ENCODE data around the gene POLR2J.
A peak's percentile ranks its signal among the peaks of the same experiment; 100 is the strongest.
"Not testable (repeated sequence)": the region's sequence is repeated elsewhere in the genome, so short reads cannot be mapped to it uniquely, and the experiment has no call there.

Gene POLR2J

DNA sequence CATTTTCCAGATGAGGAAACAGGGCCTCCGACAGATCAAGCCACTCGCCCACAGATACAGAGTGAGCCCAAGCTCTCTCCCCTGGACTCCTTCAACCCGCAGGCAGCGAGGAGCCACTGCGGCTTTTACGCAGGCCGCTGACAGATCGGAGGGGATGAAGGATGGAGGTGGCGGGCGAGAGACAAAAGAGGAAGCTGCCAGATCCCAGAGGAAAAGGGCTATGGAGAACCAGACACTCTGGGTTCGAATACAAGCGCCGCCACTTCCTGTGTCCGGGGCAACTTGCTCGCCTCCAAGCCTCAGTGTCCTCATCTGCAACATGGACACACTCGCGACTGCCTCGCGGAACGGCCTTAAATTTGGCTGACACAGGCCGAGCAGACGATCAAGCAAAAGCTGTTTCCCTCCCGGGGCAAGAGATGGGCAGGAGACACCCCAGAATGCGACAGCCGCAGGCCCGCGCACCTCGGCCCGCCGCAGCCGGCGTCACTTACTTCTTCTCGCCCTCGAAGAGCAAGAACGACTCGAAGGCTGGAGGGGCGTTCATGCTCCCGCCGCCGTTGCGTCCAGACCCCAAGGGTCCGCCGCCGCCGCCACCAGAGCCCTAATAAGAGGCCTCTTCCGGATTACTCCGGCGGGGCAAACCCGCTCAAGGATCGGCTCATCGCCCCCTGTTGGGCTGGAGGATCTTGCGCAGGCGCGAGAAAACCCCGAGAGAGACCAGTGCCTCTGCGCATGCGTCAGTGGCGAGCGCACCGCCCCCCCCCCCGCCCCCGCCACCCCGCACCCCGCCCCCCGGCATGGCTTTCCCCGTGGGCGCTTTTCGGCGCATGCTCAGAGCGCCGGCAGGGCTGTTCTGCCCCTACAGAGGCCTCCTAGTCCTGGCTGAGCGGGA lies at the start of gene POLR2J:
Gene POLR2J, minus strand, starts transcription at position 609 of the 895 bp plus-strand sequence. Its CDS starts 62 bp downstream, at position 547.
- peak; percentile 71 for DNase-seq
- in situ Hi-C loops (cut with MboI; ENCODE audit: low pct_unique_long_range_greater_than_20kb, low sequenced_read_pairs) = not testable (repeated sequence)

DNA sequence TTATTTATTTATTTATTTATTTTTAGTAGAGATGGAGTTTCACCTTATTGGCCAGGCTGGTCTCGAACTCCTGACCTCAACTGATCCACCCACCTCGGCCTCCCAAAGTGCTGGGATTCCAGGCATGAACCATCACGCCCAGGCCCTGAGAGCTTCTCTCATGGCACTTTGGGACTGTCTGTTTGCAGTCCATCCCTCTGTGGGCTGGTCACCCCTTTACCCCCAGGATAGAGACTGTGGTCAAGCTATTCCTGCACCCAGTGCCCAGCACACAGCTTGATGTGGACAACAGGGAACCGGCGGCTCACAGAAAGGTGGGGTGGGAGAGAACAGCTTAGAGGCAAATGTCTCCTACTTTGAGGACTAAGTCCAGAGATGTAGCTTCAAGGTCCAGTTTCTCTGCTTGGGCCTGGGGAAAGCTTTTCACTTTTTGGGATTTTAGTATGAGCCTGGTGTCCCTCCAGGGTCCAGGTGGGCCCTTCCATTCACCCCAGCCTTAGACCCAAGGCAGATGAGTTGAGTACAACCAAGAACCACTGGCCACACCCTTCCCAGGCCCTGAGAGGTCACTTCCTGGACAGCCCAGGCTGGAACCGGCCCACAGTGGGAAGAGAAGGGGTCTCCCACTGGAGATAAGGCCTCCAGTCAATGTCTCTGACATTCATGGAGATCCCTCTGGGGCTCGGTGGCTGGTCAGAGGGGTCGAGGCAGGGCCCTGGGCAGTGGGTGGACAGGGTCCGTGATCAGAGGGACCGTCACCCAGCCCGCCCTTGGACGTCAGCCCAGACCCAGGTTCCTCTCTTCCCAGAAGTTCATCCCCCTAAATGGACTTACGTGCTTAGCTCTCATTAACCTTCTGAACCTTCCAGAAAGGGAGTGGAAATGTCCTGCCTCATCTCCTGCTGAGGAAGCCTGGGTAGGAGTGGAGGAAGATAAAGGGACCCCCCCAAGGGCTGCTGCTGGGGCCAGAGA lies 49.4 kb upstream of the POLR2J start:
- in situ Hi-C loops (cut with MboI; ENCODE audit: low pct_unique_long_range_greater_than_20kb, low sequenced_read_pairs); DNase-seq: not testable (repeated sequence)

DNA sequence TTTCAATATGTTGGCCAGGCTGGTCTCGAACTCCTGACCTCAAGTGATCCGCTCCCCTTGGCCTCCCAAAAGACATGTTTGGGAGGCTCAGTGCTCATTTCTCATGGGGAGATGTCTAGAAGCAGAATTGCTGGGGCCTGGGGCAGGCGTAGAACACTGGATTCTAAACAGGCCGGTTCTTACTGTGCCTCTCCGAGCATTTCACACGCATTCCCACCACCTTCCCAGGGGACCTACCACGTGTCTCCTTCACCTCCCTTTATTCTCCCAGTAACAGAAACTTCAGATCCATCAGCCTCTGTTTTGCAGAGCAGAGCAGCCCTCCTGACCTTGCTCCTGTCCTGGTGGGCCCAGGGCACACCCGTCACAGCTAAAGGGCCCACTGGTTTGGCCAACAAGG lies 48.5 kb upstream of the POLR2J start:
- in situ Hi-C loops (cut with MboI; ENCODE audit: low pct_unique_long_range_greater_than_20kb, low sequenced_read_pairs); DNase-seq: not testable (repeated sequence)

DNA sequence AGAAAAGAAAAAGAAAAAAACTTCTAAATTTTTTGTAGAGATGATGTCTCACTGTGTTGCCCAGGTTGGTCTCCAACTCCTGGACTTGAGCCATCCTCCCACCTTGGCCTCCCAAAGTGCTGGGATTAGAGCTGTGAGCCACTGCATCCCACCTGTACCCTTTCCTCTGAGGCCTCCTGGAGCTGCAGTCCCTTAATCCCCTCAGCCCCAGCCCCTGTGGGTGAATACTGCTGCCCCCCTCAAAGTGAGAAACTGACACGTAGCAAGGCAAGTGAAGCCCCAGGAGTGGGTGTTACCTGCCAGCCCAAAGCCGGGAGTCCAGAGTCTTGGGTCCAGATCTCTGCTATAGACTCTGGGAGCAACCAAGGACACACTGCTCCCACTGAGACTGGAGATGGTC lies 46.1 kb upstream of the POLR2J start:
- DNase-seq; in situ Hi-C loops (cut with MboI; ENCODE audit: low pct_unique_long_range_greater_than_20kb, low sequenced_read_pairs): not testable (repeated sequence)

DNA sequence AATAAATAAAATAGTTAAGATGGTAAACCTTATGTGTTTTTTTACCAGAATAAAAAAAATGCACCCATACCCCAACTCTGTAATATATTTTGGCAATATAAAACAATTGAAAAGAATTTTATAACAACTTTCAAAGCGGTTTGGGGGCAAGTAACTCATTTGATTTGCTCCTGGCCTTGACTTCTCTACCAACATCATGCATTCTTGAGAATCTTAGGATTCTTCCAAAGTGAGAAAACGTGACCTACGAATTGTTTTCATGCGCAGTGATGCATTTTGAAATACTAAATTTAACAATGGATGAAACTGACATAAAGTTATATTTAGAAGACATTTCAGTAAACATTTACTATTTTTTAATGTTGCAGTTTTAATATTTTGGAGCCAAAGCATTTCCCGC lies 42.1 kb upstream of the POLR2J start:
- DNase-seq; in situ Hi-C loops (cut with MboI; ENCODE audit: low pct_unique_long_range_greater_than_20kb, low sequenced_read_pairs): not testable (repeated sequence)

DNA sequence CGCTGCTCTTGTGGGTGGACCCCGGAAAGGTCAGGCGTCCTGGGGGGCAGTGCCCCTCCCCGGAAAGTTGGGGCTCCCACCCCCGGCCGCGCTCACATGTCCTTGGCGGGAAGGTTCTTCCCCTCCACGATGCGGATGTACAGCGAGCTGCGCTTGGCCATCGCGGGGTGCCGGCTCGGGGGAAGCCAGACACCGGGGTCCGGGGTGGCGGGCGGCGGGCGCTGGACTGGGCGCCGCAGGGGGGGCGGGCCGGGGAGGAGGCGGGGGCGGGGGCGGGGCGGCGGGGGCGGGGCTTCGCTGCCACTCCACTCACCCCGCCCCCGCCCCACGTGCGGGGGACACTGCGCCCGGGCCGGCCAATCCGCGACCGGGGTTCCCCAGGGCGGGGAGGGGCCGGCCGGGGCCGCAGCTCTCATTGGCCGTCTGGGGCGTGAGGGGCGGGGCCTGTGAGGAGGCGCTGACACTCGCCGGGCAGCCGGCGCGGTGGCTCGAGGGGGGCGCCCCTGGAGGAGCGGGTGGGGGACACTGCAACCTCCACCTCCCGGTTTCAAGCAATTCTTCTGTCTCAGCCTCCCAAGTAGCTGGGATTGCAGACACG lies 38.9 kb upstream of the POLR2J start, which contains the start of gene RASA4B:
Gene RASA4B, minus strand, starts transcription at position 228 of the 598 bp plus-strand sequence. Its CDS starts 67 bp downstream, at position 161.
- in situ Hi-C loops (cut with MboI; ENCODE audit: low pct_unique_long_range_greater_than_20kb, low sequenced_read_pairs) = not testable (repeated sequence)

DNA sequence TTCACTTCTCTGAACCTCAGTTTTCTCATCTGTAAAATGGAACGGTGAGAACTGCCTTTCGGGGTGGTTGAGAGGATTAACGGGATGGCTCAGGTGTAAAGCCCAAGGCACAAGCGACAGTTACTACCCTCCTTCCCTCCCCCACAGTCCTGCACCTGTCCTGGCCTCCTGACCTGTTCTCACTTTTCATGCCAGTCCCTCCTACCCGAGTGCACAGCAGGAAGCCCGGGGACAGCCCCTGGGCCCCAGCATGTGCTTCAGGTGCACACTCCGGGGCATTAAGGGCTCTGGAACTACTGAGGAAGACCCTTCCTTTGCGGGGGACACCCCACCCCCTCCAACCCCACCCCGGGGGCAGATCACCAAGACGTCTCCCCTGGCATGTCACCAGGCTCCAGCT lies 38.2 kb upstream of the POLR2J start:
- in situ Hi-C loops (cut with MboI; ENCODE audit: low pct_unique_long_range_greater_than_20kb, low sequenced_read_pairs); DNase-seq: not testable (repeated sequence)

More for the DNA sequence above, 38.9 kb upstream of the POLR2J start, which contains the start of gene RASA4B:
- DNase-seq = not testable (repeated sequence)

DNA sequence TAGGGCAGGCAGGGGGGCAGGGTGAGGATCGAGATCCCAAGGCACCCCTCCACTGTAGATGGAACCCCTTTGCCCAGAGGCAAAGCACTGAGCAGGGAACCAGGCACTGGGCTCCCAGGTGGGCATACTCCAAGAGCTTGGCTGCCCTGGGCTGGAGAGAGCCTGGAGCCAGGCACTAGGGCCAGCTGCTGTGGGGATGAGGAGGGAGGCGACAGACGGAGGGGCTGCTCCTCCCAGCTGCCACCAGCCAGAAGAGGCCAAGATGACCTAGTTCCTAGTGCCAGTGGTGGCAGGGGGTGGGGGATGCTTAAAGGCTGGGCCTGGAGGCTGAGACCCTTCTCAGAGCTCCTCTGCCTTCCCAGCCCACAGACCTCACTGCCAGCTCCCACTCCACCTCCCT lies 37.2 kb upstream of the POLR2J start:
- DNase-seq; in situ Hi-C loops (cut with MboI; ENCODE audit: low pct_unique_long_range_greater_than_20kb, low sequenced_read_pairs): not testable (repeated sequence)

DNA sequence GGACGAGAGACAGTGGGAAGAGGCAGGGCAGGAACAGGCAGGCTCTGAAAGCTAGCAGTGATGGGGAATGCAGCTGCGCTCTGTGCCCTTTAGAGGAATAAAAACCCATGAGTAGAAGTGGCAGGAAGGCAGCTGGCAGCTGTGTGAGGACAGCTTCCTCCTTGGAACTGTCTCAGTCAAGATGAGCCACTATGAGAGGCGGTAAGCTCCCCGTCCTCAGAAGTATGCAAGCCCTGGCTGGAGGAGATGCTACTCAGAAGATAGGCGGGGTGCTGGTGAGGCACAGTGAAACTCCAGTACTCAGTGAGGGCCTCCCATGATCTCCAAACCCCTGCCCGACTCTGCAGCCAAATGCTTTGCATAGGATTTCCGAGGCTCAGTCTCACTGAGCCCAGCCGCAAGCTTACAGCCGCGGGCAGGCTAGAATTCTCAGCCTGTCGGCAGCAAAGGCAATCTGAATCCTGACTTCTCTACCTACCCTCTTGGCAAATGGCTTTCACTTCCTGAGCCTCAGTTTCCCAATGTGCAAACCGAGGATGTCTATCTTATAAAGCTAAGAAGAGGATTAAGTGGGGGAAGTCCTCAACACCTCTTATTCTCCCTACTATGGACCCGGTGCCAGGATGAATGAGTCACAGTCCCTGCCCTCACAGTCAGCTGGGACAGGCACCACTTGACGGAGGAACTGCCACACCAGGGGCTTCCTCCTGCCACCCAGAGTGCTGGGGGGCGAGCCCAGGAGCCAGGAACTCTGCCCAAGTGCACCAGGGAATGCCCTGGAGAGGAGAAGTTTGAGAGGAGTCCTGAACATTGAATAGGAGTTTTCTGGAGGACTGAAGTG lies 36.4 kb upstream of the POLR2J start:
- in situ Hi-C loops (cut with MboI; ENCODE audit: low pct_unique_long_range_greater_than_20kb, low sequenced_read_pairs); DNase-seq: not testable (repeated sequence)

DNA sequence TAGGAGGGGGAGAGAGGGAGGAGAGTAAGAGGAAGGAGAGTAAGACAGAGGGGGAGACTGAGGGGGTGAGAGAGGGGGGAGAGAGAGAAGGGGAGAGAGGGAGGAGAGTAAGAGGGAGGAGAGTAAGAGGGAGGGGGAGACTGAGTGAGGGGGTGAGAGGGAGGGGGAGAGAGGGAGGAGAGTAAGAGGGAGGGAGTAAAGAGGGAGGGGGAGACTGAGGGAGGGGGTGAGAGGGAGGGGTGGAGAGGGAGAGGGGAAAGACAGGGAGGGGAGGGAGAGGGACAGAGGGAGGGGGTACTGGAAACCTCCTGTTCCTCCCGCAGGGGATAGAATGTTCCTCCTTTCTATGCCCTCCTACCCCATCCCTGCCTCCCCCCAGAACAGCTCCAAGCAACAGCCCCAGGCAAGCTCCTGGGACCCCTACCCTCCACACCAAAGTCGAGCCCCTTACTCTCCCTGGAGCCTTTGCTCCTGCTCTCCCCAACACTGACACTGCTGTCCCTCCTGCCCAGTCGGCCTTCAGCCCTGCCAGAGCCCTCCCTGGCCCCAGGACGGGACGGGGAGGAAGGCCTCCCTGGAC lies 34.0 kb upstream of the POLR2J start:
- DNase-seq = peak; percentile 14
- in situ Hi-C loops (cut with MboI; ENCODE audit: low pct_unique_long_range_greater_than_20kb, low sequenced_read_pairs) = not testable (repeated sequence)

DNA sequence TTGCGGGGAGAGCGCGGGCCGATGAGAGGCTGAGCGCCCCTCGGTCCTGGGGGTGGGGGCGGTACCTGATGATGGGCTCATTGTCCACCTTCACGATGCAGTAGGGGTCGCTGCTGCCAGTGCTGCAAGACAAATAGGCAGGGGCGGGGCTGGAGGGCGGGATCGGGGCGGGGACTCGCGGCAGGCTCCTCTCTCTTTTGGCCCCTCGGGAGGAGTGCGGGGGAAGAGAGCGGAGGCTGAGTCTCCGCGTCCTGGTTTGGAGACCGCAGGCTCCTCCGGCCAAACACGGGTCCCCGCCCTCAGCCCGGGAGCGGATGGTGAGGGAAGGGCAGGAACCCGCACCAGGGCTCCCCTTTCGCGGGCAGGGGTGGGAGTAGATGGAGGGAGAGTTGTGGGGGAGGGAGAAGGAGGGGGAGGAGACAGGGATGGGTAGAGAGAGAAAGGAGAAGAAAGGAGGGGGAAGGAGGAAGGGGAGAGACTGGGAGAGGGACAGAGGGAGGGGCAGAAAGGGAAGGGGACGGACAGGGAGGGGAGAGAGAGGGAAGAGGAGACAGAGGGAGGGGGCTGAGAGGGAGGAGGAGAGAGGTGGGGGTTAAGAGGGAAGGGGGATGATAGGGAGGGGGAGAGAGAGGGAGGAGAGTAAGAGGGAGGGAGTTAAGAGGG lies 33.3 kb upstream of the POLR2J start:
- DNase-seq; in situ Hi-C loops (cut with MboI; ENCODE audit: low pct_unique_long_range_greater_than_20kb, low sequenced_read_pairs): not testable (repeated sequence)

DNA sequence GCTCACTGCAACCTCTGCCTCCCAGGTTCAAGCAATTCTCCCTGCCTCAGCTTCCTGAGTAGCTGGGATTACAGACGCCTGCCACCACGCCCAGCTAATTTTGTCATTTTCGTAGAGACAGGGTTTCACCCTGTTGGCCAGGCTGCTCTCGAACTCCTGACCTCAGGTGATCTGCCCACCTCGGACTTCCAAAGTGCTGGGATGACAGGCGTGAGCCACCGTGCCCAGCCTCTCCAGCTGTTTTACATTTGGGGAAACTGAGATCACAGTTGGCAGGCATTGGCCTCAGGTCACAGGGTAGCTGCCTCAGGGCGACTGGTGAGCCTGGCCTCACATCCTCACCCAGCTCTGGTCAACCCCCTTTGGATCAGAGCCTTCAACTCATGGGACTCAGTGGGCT lies 31.9 kb upstream of the POLR2J start:
- in situ Hi-C loops (cut with MboI; ENCODE audit: low pct_unique_long_range_greater_than_20kb, low sequenced_read_pairs); DNase-seq: not testable (repeated sequence)

DNA sequence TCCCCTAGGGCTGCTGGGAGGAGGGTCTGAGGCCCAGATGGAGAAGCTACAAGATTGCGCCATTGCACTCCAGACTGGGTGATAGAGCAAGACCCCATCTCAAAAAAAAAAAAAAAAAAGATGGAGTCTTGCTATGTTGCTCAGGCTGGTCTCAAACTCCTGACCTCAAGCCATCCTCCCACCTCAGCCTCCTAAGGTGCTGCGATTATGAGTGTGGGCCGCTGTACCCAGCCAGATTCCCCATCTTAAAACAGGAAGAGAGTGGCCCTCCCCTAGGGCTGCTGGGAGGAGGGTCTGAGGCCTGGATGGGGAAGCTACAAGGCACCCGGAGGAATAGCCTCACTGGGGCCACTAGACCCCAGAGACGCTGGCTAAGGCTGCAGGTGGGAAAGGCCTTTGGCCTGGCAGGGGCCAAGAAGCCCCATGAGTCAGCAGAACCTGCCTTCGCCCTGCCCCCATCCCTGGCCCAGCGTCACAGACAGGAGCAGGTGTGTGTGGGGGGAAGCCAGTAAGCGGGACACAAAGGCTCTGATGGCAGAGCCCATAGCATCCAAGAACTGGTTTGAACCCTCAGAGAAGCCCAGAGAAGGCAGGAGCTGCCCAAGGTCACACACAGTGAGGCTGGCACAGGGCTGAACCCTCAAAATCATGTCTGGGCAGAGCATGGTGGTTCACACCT lies 28.8 kb upstream of the POLR2J start:
- in situ Hi-C loops (cut with MboI; ENCODE audit: low pct_unique_long_range_greater_than_20kb, low sequenced_read_pairs); DNase-seq: not testable (repeated sequence)

DNA sequence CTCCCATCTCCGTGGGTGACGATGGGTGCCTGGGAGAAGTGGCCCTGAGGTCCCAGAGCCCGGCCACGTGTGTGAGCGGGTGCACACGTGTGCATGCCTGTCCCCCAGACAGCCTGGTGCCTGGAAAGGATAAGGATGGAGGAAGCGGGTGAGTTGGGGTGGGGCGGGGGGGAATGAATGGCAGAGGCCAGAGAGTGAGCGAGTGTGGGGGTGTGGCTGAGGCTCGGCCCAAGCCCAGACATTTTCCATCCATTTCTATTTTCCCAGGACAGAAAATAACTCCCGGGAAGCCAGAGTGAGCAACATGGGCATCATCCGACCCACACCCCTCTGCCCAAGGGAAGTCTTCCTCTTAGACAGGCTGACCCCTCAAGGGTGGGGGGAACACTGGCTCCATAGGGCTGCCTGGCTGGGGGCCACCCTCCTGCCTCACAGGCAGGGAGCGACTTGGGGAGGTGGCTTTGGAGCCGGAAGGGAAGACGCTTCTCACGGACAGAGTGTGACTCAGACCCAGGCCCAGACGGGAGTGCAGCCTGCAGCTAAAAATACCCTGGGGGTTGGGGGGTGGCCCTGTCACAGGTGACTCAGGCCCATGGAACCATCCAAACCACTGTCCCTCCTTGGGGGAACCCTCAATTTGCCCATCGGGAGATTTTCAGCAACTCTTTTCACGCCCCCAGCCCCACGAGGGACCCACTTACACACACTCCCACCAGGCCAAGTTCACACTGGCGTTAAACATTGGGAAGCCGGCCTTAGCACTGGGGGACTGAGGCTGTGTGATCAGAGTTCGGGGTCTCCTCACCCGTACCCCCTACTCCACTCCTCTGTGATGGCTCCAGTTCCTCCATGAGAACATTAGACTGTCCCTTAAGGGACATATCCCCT lies 26.8 kb upstream of the POLR2J start:
- DNase-seq; in situ Hi-C loops (cut with MboI; ENCODE audit: low pct_unique_long_range_greater_than_20kb, low sequenced_read_pairs): not testable (repeated sequence)

DNA sequence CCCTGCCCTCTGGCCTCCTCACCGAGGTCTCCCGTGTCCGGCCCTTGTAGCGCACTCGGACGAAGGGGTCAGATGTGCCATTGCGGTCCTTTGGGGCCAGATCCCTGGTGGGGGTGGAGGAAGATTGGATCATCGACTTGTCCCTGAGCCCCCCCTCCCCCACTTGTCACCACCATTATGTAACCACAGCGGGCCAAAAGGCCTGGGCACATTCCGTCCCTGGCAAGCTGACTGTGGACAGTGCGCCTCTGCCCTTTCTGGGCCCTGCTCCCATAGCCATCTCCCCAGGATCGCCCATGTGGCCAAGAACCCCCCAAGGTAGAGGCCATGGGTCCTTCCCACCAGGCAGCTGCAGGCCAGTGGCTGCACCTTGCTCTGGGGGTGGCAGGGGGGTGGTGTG lies 24.4 kb upstream of the POLR2J start:
- in situ Hi-C loops (cut with MboI; ENCODE audit: low pct_unique_long_range_greater_than_20kb, low sequenced_read_pairs) = not testable (repeated sequence)

DNA sequence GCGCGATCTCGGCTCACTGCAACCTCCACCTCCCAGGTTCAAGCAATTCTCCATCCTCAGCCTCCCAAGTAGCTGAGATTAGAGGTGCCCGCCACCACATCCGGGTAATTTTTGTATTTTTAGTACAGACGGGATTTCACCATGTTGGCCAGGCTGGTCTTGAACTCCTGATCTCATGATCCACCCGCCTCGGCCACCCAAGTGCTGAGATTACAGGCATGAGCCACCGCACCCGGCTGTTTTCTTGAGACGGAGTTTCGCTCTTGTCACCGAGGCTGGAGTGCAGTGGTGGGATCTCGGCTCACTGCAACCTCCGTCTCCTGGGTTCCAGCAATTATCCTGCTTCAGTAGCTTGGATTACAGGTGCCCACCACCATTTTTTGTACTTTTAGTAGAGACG lies 19.6 kb upstream of the POLR2J start:
- in situ Hi-C loops (cut with MboI; ENCODE audit: low pct_unique_long_range_greater_than_20kb, low sequenced_read_pairs); DNase-seq: not testable (repeated sequence)

More for the DNA sequence above, 24.4 kb upstream of the POLR2J start:
- not testable (repeated sequence) for DNase-seq
